HG03159 (cell line): Measurements from ENCODE around the gene BPIFB4.
"Not testable (repeated sequence)": the region's sequence is repeated elsewhere in the genome, so short reads cannot be mapped to it uniquely, and the experiment has no call there.

Experiments used
- ATAC-seq: cut with Tn5 transposase; IDR thresholded peaks from one replicate; pipeline ENCODE4 v1.9.1; 2021; ENCODE audit warnings: mild to moderate bottlenecking, moderate library complexity; ENCODE audit not compliant: unreplicated experiment

The BPIFB4 gene

DNA sequence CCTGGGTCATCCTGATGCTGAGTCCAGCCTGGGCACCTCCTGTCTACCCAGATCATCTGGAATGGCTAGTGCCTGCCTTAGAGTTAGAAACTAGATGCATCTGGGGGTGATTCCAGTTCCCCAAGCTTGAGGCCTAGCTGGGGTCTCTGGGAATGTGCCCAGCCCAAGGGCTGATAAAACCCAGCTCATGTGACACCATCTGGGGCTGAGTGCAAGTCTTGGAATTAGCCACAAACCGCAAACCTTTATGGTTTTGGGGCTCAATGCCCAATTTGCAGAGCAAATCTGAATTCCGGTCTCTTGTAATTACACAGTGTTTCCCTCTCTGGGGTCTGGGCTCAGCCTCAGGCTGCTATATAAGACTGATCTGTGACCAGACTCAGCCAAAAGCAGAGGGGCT is at the start of gene BPIFB4:
Gene BPIFB4 (plus strand): TSS at position 385 of the 400 bp plus-strand sequence. CDS start 1,884 bp downstream, outside the sequence.
- no peak for ATAC-seq

- no peak for ATAC-seq
Observed at GRCh38 chr20:33030076-33030475, 49.4 kb upstream of the BPIFB4 start.

GRCh38 chr20:33030569-33030968 is 48.9 kb upstream of the BPIFB4 start:
- ATAC-seq, result no peak

DNA sequence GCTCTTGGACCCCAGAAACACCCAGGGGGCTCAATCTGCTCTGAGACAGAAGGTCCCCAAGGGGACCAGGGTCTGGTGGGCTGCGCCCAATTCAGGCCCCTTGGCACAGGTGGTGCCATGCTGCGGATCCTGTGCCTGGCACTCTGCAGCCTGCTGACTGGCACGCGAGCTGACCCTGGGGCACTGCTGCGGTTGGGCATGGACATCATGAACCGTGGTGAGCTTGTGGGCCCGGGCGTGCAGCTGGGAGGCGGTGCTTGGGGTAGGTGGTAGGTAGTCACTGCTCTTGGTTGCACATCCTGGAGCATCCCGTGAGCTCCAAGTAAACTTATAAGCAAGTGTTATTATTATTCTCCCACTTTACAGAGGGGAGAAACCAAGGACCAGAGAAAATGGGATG is 47.9 kb upstream of the BPIFB4 start, which contains the start of gene BPIFB6:
Gene BPIFB6 (plus strand): TSS at position 118 of the 400 bp plus-strand sequence. CDS start 0 bp downstream, at position 118.
- ATAC-seq, result no peak

GRCh38 chr20:33032555-33032954 is 46.9 kb upstream of the BPIFB4 start:
- ATAC-seq, result no peak

- ATAC-seq, result no peak
Observed at GRCh38 chr20:33033381-33033780, 46.1 kb upstream of the BPIFB4 start.

DNA sequence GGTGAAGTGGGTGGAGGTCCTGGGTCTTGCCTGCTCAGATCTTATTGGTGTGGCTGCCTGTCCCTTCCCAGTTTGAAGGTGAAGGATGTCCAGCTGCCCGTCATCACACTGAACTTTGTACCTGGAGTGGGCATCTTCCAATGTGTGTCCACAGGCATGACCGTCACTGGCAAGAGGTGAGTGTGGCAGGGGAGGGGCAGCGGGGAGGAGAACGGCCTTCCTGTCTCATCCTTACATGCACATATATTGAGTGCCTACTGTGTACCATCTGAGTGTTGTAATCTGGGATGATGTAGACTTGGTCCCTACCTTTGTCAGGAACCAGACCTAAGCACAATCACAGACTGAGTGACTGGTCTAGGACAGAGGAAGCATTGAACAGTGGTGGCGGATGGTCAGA is 45.3 kb upstream of the BPIFB4 start:
- no peak for ATAC-seq

- ATAC-seq, result no peak
Observed at GRCh38 chr20:33034901-33035492, 44.4 kb upstream of the BPIFB4 start.

DNA sequence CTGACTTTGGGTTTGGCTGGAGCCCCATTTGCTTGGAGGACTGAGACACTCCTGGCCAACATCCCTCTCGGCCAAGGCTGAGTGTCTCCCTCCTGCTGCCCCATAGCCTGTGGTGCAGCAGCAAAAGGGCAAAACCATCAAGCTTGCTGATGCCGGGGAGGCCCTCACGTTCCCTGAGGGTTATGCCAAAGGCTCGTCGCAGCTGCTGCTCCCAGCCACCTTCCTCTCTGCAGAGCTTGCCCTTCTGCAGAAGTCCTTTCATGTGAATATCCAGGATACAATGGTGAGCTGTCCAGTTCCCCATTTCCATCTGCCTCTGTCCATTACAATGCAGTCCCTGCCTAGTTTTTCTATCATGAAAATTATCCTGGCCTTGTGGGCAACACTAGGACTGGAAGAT is 42.0 kb upstream of the BPIFB4 start:
- ATAC-seq, result no peak

DNA sequence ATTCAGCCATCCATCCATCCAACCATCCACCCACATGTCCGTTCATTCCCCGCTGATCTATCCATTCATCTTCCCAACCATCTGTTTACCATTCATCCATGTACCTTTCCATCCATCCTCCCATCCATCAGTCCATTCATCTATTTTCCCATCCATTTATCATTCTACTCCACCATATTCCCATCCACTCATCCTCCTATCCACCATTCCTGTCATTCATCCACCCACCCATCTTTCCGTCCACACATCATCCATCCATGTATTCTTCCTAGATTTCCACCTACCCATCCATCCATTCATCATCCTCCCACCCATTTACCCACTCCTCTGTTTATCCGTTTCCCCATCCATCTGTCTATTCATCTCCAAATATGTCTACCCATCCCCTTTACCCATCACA is 41.2 kb upstream of the BPIFB4 start:
- ATAC-seq, result no peak

DNA sequence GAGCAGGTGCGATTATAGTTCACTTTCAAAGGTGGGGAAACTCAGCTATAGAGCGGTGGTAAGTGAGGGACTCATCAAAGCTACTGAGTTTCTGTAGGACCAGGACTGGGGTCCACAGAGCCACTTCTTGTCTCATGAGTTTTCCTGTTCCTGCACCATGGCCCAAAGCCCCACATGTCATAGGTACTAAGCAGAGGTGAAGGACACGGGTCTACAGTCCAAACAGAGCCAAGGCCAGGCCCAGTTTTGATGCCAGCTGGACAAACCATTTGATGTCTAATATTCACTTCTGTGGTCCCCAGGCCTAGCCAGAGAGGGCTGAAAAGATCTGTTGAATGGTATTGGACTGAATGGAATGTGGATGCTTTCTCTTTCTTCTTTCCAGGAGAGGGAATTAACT is 37.0 kb upstream of the BPIFB4 start:
- no peak for ATAC-seq

DNA sequence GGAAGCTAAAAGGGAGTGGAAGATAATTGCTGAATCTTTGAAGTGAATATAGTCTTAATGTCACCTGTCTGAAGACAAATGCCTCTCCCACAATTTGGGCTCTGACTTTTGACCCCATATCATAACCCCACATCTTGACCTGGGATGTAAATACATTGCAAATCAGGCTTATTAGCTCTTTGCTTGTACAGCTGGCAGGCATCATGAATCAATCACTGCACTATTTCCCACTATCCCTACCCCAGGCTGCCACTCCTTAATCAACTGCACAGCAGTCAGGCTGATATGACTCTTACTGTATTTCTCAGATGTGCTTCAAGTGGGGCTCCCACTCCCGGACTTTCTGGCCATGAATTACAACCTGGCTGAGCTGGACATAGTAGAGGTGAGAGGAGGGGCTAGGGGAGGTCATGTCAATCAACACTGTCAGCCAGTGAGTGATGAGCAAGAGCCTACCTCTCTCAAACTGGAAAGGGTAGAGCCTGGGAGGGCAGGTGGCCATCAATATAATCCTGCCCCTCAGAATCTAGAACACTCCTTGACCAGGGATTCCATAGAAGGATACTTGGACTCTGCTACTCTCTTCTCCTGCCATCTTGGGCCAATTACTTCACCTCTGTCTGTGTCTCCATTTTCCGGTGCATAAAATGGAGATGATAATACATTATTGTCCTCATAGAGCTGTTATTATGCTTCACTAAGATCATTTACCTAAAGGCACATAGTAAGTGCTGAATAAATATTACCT is 36.3 kb upstream of the BPIFB4 start:
- ATAC-seq, result no peak

DNA sequence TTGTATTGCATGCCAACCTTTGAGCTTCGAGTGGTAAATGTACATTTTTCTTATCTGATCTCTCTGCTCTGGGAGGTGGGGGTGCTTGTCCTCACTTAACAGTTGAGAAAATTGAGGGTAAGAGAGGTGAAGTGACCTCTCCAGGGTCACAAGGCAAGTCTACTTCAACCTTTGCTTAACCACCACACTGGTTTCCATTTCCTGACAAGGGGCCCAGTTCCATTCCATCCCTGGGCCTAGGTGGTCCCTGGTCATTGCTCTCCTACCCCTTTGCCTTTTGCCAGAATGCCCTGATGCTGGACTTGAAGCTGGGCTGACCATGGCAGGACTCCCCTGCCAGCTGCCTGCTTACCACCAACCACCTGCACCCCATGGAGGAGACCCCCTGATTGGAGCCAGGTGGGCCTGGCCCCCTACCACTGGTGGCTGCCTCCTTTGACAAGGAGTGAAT is 35.7 kb upstream of the BPIFB4 start:
- ATAC-seq, result no peak

DNA sequence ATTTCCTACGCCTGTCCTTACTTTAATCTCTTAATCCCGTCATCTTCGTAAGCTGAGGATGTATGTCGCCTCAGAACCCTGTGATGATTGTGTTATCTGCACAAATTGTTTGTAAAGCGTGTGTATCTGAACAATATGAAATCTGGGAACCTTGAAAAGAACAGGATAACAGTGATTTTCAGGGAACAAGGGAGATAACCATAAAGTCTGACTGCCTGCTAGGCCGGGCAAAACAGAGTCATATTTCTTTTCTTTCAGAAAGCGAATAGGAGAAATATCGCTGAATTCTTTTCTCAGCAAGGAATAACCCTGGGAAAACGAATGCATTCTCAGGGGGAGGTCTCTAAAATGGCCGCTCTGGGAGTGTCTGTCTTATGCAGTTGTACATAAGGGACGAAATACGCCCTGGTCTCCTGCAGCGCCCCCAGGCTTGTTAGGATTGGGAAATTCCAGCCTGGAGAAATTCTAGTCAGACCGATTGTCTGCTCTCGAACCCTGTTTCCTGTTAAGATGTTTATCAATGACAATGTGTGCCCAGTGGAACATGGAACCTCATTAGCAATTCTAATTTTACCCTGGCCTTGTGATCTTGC is 34.2 kb upstream of the BPIFB4 start:
- not testable (repeated sequence) for ATAC-seq

GRCh38 chr20:33046412-33046811 is 33.0 kb upstream of the BPIFB4 start:
- ATAC-seq, result no peak

- no peak for ATAC-seq
Observed at GRCh38 chr20:33051333-33051732, 28.1 kb upstream of the BPIFB4 start.

- ATAC-seq, result no peak
Observed at GRCh38 chr20:33053291-33054106, 25.9 kb upstream of the BPIFB4 start, which contains the start of gene BPIFB3. Gene BPIFB3 (plus strand): TSS chr20:33053903. CDS start chr20:33055436, 1,533 bp downstream.

- ATAC-seq, result no peak
Observed at GRCh38 chr20:33054381-33054780, 25.1 kb upstream of the BPIFB4 start.

DNA sequence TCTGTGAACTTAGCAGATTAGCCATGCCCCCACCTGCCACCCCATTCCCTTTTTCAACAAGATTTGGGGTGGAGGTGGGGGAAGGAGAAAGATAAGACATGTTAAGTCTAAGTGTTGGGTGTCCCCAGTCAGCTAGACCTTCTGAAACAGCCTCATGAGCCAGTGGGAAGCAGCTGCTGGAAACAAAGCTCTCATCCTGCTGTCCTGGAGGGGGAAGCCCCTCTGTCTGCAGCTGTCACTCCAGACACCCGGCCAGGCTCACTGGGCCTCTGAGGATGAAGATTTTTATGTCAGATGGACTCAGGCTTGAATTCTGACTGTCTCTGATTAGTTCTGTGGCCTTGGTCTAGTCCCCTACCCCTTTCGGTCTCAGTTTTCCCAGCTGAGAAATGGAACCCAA is 24.7 kb upstream of the BPIFB4 start:
- ATAC-seq, result no peak

GRCh38 chr20:33059136-33059535 is 20.3 kb upstream of the BPIFB4 start:
- no peak for ATAC-seq

GRCh38 chr20:33059741-33060390 is 19.6 kb upstream of the BPIFB4 start:
- ATAC-seq, result no peak
